HG03575 (cell line): ENCODE results near the gene LCN15.
"Not testable (repeated sequence)": the region's sequence is repeated elsewhere in the genome, so short reads cannot be mapped to it uniquely, and the experiment has no call there.

Source experiments
- ATAC-seq: cut with Tn5 transposase; IDR thresholded peaks from one replicate; pipeline ENCODE4 v1.9.1; 2021; ENCODE audit not compliant: unreplicated experiment, insufficient number of reproducible peaks, low FRiP score; ENCODE audit errors: extremely low read depth

LCN15 gene

DNA sequence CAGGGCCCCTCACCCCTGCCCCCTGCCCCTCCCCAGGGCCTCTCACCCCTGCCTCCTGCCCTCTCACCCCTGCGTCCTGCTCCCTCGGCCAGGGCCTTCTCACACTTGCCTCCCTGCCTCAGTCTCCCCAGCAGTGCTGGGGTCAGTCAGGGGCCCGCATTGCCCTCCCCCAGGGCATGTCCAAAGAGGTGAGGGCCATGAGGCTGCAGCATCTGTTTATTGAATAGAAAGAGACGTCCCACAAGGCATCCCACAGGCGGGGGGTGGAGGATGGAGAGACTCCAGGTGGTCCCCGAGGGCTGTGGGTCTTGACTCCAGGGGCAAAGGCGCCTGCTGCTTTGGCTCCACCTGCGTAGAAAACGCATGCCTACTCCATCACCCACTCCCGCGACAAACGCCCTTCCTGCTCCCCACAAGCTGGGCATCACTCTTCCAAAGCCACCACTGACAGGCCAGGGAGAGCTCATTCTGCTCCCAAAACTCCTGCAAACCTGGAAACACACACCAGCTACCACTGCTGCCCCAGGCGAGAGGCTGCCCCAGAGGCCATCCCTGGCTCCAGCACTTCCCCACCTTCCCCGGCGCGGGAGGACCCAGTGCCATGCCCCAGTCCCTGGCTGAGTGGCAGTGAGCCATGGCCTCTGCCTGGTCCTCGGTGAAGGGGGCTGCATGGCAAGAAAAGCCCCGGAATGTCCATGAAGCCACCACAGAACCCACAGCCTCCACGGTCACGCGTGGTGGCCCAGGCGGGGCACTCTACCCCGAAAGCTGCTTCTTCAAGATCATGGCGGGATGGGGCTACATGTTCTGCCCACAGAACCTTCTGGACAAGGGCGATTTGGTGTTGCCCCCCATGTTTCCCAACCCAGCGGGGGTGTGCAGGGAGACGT lies 4.6 kb downstream of the LCN15 start:
- no peak for ATAC-seq

DNA sequence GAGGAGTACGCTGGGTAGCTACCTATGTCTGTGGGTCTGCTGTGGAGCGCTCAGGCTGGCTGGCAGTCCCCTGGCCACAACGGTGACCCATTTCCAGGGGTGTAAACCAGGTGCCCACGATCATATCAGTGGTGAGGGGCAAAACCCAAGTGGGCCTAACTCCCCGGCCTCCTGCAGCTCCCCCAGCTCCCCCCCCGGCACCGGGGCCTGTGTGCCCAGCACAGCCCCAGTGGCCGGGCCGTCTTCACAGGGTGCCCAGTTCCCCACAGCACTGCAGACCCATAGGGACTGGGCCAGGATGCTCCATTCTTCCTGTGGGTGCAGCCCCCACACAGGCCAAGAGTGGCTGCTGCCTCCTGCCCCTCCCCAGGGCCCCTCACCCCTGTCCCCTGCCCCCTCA lies 5.3 kb downstream of the LCN15 start:
- ATAC-seq: no peak

DNA sequence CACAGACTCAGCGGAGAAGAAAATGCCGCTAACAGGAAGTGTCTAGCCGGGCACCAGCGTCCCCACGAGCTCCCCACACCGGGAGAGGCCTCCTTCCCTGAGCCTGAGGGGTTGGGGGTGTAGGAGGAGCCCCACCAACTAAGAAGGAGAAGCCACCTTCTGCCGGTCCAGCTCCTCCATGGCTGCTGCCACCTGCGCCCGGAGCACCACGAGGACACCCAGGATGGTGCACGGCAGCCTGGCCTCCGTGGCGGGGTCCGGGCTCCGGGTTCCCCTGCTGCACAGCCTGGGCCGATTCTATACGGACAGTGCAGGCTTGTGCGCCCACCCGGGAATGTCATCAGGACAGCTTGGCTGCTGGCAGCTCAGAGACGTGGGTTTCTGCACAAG lies 6.6 kb downstream of the LCN15 start:
- no peak for ATAC-seq

GRCh38 chr9:136757328-136757727 lies 7.0 kb downstream of the LCN15 start:
- ATAC-seq: no peak

DNA sequence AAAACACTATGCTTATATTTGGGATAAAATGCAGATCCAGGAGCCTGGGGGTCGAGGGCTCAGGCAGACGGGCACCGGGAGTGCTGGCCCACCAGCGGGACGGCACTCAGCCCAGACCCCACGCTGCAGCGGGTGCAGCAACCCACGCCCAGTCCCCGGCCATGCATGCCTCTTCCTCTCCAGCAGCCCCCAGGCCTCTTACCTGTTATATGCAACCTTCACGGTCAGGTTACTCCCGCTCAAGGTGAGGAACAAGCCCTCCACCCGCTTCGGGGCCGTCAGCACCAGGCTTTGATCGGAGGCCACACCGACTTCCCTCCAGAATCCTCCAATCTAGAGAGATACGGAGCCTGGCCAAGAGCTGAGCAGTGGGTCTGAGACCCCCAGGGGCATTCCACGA lies 7.5 kb downstream of the LCN15 start:
- ATAC-seq: no peak

GRCh38 chr9:136756134-136756438 lies 8.2 kb downstream of the LCN15 start:
- no peak for ATAC-seq

- ATAC-seq: not testable (repeated sequence)
These were observed 8.8 kb downstream of the LCN15 start for GRCh38 chr9:136755302-136756133.

- ATAC-seq: no peak
These were observed 9.6 kb downstream of the LCN15 start for GRCh38 chr9:136754626-136755301.

- no peak for ATAC-seq
These were observed 10.2 kb downstream of the LCN15 start for GRCh38 chr9:136754059-136754572.

DNA sequence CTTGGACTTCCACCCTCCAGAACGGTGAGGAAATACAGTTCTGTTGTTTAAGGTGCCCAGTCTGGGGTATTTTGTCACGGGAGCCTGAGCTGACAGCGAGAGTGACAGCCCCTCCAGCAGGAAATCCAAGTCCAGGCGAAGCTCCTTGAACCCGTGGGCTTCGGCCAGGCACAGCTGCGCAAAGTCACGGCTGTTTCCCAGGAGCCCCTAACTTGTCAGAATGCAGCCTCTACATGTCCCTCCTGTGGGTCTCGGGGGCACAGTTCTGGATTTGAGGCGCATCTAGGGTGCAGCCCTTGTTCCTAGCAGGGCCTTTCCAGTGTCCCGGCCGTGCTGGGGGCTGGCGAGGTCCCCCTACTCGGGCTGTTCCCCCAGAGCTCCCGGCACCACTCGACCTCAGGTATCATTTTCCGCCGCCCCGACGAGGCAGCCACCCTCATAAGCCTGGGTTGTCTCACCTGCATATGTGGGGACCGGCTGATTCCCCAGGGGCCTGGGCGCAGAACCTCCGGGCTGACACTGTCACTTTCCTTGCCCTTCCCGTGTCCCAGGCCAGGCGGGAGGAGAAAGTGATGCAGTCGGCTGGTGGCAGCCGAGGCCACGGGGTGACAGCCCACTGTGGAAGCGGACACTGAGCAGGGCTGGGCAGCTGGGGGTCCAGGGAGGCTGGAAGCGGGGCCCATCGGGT lies 10.8 kb downstream of the LCN15 start:
- ATAC-seq: no peak

GRCh38 chr9:136751814-136752213 lies 12.5 kb downstream of the LCN15 start:
- ATAC-seq: no peak

- no peak for ATAC-seq
These were observed 13.1 kb downstream of the LCN15 start for GRCh38 chr9:136751244-136751643.

GRCh38 chr9:136750526-136750925 lies 13.8 kb downstream of the LCN15 start:
- no peak for ATAC-seq

DNA sequence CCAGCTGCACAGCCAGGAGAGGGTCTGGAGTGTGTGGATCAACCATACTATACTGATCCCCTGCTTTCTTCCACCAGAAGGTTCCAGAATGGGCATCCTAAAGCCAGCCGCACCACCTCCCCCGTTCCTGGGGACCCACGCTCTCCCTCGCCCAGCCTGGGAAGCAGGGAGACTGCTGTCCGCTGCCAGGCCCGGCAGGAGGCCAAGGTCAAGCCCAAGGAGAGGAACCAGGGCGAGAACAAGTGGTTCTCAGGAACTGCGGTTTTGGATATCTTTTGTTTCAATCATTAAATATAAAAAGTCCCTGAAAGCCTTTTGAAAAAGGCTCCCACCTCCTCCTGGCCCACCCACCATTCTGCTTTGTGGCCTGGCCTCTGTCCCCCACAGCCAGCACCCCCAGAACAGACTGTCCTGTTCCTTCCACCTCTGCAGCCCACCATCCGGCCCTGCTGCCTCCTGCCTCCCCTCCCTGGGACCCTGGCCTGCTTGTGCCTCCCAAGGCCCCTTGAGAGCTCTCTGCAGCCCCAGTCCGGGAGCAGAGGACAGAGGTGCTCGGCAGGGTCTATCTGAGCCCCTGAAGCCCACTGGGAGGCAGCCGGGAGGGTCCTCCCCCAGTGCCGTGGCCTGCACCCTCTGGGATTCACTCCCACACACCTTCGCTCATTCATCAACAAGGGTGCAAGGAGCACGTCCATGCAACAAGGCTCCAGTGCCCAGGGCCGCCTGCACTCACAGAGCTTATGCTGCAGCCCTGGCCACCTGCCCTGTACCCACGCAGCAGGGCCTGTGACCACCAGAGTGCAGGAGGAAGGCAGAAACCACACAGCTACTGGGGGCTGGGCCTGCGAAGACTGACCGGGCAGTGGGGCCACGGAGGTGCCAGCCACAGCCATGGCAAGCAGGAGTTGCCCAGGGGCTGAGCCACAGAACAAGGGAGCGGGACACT lies 15.4 kb downstream of the LCN15 start:
- ATAC-seq: no peak

DNA sequence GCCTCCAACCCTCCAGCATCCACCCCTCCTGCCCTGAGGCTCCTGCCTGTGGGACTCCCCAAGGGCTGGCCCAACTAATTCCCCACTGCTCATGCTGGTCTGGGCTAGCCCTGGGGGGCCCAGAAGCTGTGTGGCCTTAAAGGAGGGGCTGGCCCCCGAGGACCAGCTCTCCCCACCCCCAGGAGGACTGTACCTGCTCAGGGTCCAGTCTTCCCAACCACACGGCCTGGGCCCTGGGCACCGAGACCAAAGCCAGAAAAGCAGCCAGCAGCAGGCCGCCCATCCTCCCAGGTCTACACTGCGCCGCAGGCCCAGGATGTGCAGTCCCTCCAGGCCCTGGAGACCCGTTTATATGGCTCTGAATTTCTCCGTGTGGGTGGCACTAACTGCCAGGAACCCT lies 16.1 kb downstream of the LCN15 start, which contains the start of gene LCN6:
TSS of gene LCN6 (minus strand) at position 325 of the 400 bp plus-strand sequence. CDS start at position 283, 42 bp downstream.
- ATAC-seq: no peak

DNA sequence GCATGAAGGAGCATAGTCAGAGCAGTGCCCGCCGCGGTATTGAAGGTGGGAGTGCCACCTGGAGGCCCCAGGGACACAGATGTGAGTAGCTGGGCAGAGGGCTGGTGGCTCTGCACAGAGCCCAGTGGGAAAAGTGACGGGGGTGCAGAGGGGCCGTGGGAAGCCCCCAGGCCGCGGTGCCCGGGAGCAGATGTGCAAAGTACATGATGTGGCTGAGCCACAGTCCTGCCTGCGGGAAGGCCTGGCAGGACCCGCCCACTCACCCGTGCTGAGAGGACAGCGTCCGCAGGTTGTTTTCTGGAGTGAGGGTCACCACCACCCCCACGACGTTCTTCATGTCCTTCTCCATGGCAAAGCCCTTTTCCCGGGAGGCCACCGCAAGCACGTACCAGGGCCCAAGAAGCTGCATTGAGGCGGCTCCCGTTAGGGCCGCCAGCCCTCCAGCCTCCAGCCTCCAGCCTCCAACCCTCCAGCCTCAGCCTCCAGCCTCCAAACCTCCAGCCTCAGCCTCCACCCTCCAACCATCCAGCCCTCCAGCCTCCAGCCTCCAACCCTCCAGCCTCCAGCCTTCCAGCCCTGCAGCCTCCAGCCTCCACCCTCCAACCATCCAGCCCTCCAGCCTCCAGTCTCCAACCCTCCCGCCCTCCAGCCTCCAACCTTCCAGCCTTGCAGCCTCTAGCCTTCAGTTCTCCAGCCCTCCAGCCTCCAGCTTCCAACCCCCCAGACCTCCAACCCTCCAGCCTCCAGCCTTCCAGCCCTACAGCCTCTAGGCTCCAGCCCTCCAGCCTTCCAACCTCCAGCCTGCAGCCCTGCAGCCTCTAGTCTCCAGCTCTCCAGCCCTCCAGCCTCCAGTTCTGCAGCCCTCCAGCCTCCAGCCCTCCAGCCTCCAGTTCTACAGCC lies 16.9 kb downstream of the LCN15 start:
- ATAC-seq: no peak

DNA sequence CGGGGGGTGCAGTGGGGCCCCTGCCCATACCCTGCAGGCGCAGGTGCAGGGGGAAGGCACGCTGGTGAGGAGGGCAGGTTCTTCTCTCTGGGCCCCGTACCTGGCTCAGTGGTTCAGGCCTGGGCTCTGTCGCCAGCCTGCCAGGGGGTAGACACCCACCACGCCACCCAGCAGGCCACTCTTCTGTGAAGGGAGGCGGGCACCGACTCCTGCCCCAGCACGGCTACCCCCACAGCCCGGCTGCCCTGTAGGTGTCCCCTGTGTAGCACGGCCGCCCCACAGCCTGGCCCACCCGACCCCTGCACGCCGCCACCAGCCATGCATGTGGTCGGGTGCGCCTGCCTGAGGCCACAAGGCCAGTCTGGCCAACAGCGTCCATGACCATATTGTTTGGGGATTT lies 17.7 kb downstream of the LCN15 start:
- no peak for ATAC-seq
